Measurements from ENCODE around the gene GTPBP3. TPM values are rescaled to one million over a fixed set of nuclear protein-coding genes. Genes with fewer than 3 reads are reported as not detected.

The GTPBP3 gene
- total and polyA plus RNA-seq, 2 of the 8 experiments (the other 6 are each of a cell fraction or from before 2014, with no cell fraction given) = 30.4 to 56.0 TPM

GRCh38 chr19:17338433-17339078 lies 1.2 kb downstream of the GTPBP3 start (continued):
- TF ChIP-seq CHD7 (IDR thresholded peaks at IDR 0.05; ENCODE audit: insufficient replicate concordance, low read length) = no peak
- TF ChIP-seq POLR2A (IDR thresholded peaks at IDR 0.05; ENCODE audit: control extremely low read depth in 1 of 2, low read depth in 2 of 2, low read length in 2 of 2) = no peak
- no peak for TF ChIP-seq CEBPB (IDR thresholded peaks at IDR 0.05; ENCODE audit: low read depth, low read length)
- no peak for TF ChIP-seq TEAD4 (IDR thresholded peaks at IDR 0.05; ENCODE audit: low read depth, low read length)
- TF ChIP-seq SP1 (IDR thresholded peaks at IDR 0.05; ENCODE audit: low read depth, low read length) = no peak
- TF ChIP-seq FOSL1 (IDR thresholded peaks at IDR 0.05; ENCODE audit: insufficient read depth, low read depth, low read length) = no peak
